Parathyroid adenoma (tissue), 2 donors: ENCODE results near the gene WWTR1.

Experiments
- H2AFZ ChIP-seq: fragments of 300-600 bp; sonication (generic); one replicate; pipeline ENCODE4 v1.7.0; 2017; ENCODE audit warnings: antibody characterized with exemption, mild to moderate bottlenecking
- H3K27ac ChIP-seq: fragments of 300-600 bp; sonication (generic); one replicate; pipeline ENCODE4 v1.7.0; 2017
- H3K27me3 ChIP-seq: fragments of 300-600 bp; sonication (generic); one replicate; pipeline ENCODE4 v1.7.0; 2017; ENCODE audit warnings: low read length; ENCODE audit not compliant: control insufficient read depth, insufficient read depth
- H3K36me3 ChIP-seq: fragments of 300-600 bp; sonication (generic); one replicate; pipeline ENCODE4 v1.7.0; 2017; ENCODE audit warnings: low read length; ENCODE audit not compliant: control insufficient read depth, insufficient read depth
- H3K4me1 ChIP-seq: fragments of 300-600 bp; sonication (generic); one replicate; pipeline ENCODE4 v1.7.0; 2017; ENCODE audit warnings: control low read depth
- H3K4me2 ChIP-seq: fragments of 300-600 bp; sonication (generic); one replicate; pipeline ENCODE4 v1.7.0; 2017; ENCODE audit warnings: low read length
- H3K4me3 ChIP-seq: fragments of 300-600 bp; sonication (generic); one replicate; pipeline ENCODE4 v1.7.0; 2017; ENCODE audit warnings: low read depth, low read length
- H3K79me2 ChIP-seq: fragments of 300-600 bp; sonication (generic); one replicate; pipeline ENCODE4 v1.7.0; 2017; ENCODE audit warnings: control low read depth
- H3K9ac ChIP-seq: fragments of 300-600 bp; sonication (generic); one replicate; pipeline ENCODE4 v1.7.0; 2017; ENCODE audit warnings: mild to moderate bottlenecking
- H3K9me3 ChIP-seq: fragments of 300-600 bp; sonication (generic); one replicate; pipeline ENCODE4 v1.7.0; 2017; ENCODE audit warnings: low read length; ENCODE audit not compliant: control insufficient read depth
- CTCF ChIP-seq: fragments of 300-600 bp; sonication (generic); IDR thresholded peaks from one replicate; pipeline ENCODE4 v1.7.0; 2017; ENCODE audit warnings: antibody characterized with exemption, mild to moderate bottlenecking
- donor health status: primary hyperparathyroidism.

Gene WWTR1

GRCh38 chr3:149480326-149481017, 177.4 kb downstream of the WWTR1 start:
- no peaks in the 10 kb centered on the region for H3K27me3 ChIP-seq
- H2AFZ ChIP-seq: peak overlapping the region; percentile 1
- H3K4me2 ChIP-seq: no peak overlapping the region
- TF ChIP-seq CTCF: peak; percentile 40
- H3K79me2 ChIP-seq: no peaks in the 10 kb centered on the region
- H3K9me3 ChIP-seq: no peaks in the 10 kb centered on the region
- H3K4me3 ChIP-seq: no peak overlapping the region
- no peak overlapping the region for H3K27ac ChIP-seq
- H3K4me1 ChIP-seq: no peaks in the 10 kb centered on the region
- H3K9ac ChIP-seq: no peak overlapping the region
- no peaks in the 10 kb centered on the region for H3K36me3 ChIP-seq

- Histone ChIP-seq H3K9me3 (no peaks in the 10 kb centered on the region), H3K4me2 (no peak overlapping the region), H2AFZ (peak overlapping the region; percentile 25), H3K27me3 (no peaks in the 10 kb centered on the region), H3K9ac (no peak overlapping the region), H3K4me3 (no peak overlapping the region), H3K27ac (no peak overlapping the region), H3K79me2 (no peaks in the 10 kb centered on the region), H3K36me3 (no peaks in the 10 kb centered on the region), H3K4me1 (no peaks in the 10 kb centered on the region)
- no peak for TF ChIP-seq CTCF
These were observed 178.1 kb downstream of the WWTR1 start for GRCh38 chr3:149479621-149480325.

- no peak overlapping the region for H3K27ac ChIP-seq
- no peak overlapping the region for H3K4me2 ChIP-seq
- no peak overlapping the region for H2AFZ ChIP-seq
- H3K27me3 ChIP-seq: no peaks in the 10 kb centered on the region
- TF ChIP-seq CTCF: no peak
- no peaks in the 10 kb centered on the region for H3K36me3 ChIP-seq
- H3K79me2 ChIP-seq: no peaks in the 10 kb centered on the region
- no peaks in the 10 kb centered on the region for H3K4me1 ChIP-seq
- H3K4me3 ChIP-seq: no peak overlapping the region
- H3K9ac ChIP-seq: no peak overlapping the region
- H3K9me3 ChIP-seq: no peaks in the 10 kb centered on the region
These were observed 181.6 kb downstream of the WWTR1 start for GRCh38 chr3:149476225-149476624.

- H3K9me3 ChIP-seq: no peaks in the 10 kb centered on the region
- H3K27me3 ChIP-seq: no peaks in the 10 kb centered on the region
- H3K4me3 ChIP-seq: no peak overlapping the region
- H3K4me1 ChIP-seq: no peaks in the 10 kb centered on the region
- no peaks in the 10 kb centered on the region for H3K79me2 ChIP-seq
- no peaks in the 10 kb centered on the region for H3K36me3 ChIP-seq
- H3K4me2 ChIP-seq: no peak overlapping the region
- no peak for TF ChIP-seq CTCF
- no peak overlapping the region for H3K27ac ChIP-seq
- H3K9ac ChIP-seq: no peak overlapping the region
- no peak overlapping the region for H2AFZ ChIP-seq
These were observed 182.3 kb downstream of the WWTR1 start for GRCh38 chr3:149475451-149476060.
